Stimulated activated CD4-positive, alpha-beta T cell treated with anti-CD3 and anti-CD28 coated beads, Interleukin-2, amount 100 ng/mL, for 24 hours (primary cell): ENCODE measurements around the gene RAB12.
"Not testable (repeated sequence)": the region's sequence is repeated elsewhere in the genome, so short reads cannot be mapped to it uniquely, and the experiment has no call there.

Experiments
- DNase-seq, 2 donors: peaks; one replicate each; pipeline ENCODE4 v3.0.0-alpha.2; 2020

Gene RAB12, protein sequence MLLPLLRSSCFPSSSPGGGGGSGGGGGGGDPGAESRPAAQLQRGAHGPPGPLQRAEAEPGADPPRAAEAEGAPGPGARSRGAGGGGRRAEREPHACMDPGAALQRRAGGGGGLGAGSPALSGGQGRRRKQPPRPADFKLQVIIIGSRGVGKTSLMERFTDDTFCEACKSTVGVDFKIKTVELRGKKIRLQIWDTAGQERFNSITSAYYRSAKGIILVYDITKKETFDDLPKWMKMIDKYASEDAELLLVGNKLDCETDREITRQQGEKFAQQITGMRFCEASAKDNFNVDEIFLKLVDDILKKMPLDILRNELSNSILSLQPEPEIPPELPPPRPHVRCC

GRCh38 chr18:8608795-8609658 lies at the start of gene RAB12:
RAB12 (plus strand) TSS chr18:8609437; CDS start chr18:8609440, 3 bp downstream.
- peak; percentile 87 to 89 for DNase-seq

DNA sequence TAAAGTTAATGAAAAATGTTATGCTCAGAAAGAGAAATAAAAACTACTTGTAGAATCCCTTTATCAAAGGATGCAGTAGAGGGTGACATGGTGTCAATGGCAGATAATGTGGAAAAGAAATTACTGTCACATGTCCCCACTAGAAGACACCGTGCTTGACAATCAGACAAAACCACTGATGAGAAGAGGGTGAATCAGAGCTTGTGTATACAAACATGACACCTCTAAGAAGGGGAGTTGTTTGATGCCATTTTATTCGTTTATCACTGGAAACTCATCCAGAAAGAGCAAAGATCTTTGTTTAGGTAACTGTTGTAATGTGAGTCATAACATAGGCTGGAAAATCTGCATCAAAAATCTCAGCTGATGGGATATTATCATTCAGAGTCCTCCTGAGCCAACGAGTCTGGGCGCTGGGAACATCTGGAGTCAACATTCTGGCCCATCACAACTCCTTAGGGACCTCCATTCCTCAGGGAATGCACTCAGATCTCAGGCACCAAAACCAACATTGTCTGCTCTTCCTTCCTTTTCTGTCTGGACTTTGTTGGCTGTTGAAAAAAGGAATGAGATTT lies 49.5 kb upstream of the RAB12 start:
- no peak for DNase-seq

DNA sequence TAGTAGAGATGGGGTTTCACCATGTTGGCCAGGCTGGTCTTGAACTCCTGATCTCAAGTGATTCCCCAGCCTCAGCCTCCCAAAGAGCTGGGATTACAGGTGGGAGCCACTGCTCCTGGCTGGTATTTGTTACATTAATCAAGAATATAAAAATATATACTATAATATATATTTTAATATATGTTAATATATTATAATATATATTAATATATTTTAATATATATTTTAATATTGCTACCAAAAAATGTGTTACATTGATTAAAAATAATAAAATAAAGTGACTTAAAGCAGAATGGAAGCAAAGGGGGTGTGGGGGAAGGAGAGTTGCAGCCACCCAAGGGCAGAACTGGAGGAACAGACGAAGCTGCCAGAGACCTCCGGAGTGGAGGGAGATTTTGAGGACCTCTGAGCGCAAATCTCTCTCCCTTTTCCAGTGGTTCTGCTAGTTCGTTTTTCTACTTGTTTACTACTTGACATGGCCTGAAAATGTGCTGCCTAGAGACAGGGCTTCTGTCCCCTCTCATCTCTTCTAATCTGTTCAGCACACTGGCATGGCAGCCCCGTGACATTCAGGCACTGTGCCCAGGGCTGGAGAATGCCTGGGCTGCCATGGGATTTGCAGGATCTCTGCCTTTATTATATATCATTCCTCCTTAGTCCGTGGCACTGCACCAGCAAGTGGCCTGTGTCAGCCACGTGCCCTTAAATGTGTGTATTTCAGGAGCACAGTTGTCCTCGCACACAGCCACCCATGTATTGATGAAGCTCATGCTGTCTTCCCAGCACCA lies 47.9 kb upstream of the RAB12 start:
- no peak for DNase-seq

- no peak for DNase-seq
These were observed 47.2 kb upstream of the RAB12 start for GRCh38 chr18:8562070-8562469.

DNA sequence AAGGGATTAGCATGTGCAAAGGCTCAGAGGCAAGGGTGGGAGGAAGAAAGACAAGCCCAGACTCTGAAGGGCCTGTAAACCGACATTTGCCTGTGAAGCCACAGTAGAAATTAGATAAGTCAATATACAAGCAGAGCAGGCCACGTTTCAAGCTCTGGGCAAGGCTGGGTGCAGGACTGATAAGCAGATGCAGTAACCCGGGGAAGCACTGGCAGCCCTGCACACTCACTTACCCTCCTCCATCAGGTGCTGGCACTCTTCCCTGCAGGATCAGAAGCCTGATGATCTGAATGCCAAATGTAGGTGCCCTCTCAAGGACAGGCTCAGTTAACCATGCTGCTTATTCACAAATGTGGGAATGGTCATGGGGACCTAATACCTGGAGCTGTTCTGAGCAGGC lies 46.3 kb upstream of the RAB12 start:
- DNase-seq = no peak

GRCh38 chr18:8571399-8571798 lies 37.8 kb upstream of the RAB12 start:
- DNase-seq = no peak

- not testable (repeated sequence) for DNase-seq
These were observed 35.5 kb upstream of the RAB12 start for GRCh38 chr18:8573766-8574165.

DNA sequence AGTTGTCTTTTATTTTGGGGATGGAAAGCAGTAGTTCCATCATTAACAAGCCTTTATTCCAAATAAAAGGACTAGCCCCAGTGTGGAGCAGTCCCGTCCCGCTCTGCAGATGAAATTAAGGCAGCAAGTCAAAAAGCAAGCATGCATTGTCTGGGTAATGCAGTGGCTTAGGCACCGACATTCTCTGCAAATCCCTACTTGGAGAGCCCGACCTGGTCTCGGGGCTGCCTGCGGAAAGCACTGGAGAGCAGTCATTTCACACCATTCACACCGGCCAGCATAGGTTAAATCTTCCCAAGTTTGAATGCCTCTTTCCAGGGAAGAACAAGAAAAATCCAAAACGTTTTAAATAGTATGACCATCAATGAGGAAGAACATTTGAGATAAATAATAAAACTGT lies 24.4 kb upstream of the RAB12 start:
- no peak for DNase-seq

DNA sequence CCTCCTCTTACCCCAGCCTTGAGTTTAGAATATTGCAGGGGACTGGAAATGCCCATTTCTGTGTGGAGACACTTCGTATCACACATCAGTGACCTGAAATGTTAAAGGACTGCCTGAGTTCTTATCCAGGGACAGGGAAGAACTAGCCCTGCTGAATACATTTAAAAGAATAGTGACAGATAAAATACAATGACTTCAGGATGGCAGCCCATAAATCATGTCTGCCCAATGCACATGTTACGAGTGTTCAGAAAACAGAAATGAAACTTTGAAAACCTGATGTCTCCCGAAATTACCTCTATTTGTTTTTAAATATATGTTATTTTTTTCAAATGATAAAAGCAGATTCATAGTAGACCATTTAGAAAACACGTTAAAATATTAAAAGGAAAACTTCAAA lies 22.3 kb upstream of the RAB12 start:
- no peak for DNase-seq

DNA sequence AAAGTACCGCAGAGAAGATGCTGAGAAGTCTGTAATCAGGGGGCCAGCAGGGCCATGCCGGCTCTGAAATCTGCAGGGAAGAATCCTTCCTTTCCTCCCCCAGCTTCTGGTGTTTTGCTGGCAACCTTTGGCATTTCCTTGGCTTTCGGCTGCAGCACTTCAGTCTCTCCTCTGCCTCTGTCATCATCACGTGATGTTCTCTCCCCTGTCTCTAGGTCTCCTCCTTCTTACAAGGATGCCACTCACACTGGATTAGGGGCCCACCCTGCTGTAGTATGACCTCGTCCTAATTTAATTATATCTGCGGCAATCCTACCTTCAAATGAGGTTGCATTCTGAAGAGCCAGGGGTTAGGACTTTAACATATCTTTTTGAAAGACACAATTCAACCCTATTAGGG lies 13.8 kb upstream of the RAB12 start:
- no peak for DNase-seq

GRCh38 chr18:8601277-8602032 lies 7.8 kb upstream of the RAB12 start:
- no peak for DNase-seq

DNA sequence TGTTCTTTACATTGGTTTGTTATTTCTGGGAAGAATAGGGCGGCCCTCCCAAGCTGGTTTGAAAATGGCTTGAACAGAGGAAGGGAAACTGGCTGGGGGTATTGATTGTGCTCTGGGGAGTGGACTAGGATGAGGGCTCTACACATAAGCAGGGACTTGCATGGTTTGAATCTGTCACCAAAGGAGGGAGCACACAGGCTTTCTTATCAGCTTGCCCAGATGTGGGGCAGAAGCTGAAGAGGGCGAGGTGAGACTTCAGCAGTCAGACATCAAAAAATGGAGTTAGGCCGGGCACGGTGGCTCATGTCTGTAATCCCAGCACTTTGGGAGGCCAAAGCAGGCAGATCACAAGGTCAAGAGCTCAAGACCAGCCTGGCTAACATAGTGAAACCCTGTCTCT lies 7.2 kb upstream of the RAB12 start:
- DNase-seq = no peak

DNA sequence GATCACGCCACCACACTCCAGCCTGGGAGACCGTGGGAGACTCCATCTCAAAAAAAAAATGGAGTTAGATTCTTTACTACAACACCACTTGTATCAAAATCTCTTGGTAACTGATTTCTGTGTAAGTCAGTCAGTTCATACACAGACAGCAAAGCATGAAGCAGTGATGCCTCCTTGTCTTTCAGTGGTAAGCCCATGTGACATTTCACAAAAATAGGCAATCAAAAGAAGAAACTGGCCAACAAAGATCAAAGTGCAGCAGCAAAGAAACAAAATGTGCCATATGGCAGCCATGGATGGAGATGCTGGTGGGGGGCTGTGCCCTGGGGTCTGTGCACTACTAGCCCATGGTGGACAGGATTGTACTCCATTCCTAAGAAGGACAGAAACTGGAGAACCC lies 6.7 kb upstream of the RAB12 start:
- no peak for DNase-seq

- DNase-seq = no peak
These were observed 5.3 kb upstream of the RAB12 start for GRCh38 chr18:8603663-8604520.

DNA sequence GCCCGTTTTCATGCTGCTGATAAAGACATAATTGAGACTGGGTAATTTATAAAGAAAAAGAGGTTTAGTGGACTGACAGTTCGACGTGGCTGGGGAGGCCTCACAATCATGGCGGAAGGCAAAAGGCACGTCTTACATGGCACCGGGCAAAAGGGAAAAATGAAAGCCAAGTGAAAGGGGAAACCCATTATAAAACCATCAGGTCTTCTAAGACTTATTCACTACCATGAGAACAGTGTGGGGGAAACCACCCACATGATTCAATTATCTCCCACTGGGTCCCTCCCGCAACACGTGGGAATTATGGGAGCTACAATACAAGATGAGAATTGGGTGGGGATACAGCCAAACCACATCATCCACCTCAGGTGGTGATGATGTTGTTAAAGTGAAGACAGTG lies 3.3 kb upstream of the RAB12 start:
- DNase-seq = no peak

GRCh38 chr18:8607776-8608742 lies 1.2 kb upstream of the RAB12 start:
- no peak for DNase-seq

DNA sequence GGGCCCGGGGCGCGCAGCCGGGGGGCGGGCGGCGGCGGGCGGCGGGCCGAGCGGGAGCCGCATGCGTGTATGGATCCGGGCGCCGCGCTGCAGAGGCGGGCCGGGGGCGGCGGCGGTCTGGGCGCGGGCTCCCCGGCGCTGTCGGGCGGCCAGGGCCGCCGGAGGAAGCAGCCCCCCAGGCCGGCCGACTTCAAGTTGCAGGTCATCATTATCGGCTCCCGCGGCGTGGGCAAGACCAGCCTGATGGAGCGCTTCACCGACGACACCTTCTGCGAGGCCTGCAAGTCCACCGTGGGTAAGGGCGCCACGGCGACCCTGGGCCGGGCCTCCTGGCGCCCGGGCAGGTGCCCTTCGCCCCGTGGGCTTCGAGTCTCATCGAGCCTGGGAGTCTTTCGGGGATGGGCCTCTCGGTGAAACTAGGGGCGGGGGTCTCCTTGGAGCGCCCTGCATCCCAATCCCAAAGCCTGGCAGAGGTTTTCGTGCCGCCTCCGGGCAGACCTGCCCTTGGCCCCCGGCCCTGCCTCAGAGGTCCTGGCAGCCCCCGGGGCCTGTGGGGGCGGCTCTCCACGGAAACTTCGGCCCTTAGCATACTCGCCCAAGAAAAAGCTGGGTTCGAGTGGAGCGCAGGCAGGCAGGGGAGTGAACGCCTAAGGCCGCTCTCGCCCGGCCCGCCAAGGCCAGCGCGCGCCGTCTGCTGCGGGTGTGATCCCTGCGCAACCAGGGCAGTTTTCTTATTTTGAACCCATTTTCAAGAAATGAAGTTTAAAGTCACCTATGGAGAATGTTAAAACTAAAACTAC lies 622 bp downstream of the RAB12 start:
- peak; percentile 21 to 23 for DNase-seq

GRCh38 chr18:8610459-8610851 lies 1.2 kb downstream of the RAB12 start:
- peak; percentile 21 to 22 for DNase-seq

GRCh38 chr18:8611916-8612576 lies 2.8 kb downstream of the RAB12 start:
- no peak for DNase-seq
